Ovary (tissue), 9 donors: ENCODE measurements around the gene NEMP1. TPM values are rescaled to one million over a fixed set of nuclear protein-coding genes. Genes with fewer than 3 reads are reported as not detected.
A peak's percentile ranks its signal among the peaks of the same experiment; 100 is the strongest.

ENCODE experiments used
- DNase-seq, 5 donors: peaks; one replicate each; pipeline ENCODE4 v3.0.0-alpha.2; 2019 to 2020
- H3K27ac ChIP-seq, 2 donors: fragments of 200-600 bp; one replicate each; pipeline versions ENCODE4 v1.5.1 to v1.8.0; 2019 to 2022
- H3K27me3 ChIP-seq: fragments of 200-600 bp; one replicate; pipeline ENCODE4 v1.8.0; 2022
- H3K36me3 ChIP-seq: fragments of 200-600 bp; sonication (generic); one replicate; pipeline ENCODE4 v1.5.1; 2019
- H3K4me1 ChIP-seq: one replicate; pipeline ENCODE4 v1.8.1; 2013; ENCODE audit warnings: mild to moderate bottlenecking, moderate library complexity; ENCODE audit not compliant: insufficient read depth
- H3K4me3 ChIP-seq: fragments of 200-600 bp; sonication (generic); one replicate; pipeline ENCODE4 v1.5.1; 2017
- H3K9me3 ChIP-seq, 2 donors: fragments of 200-600 bp in 1 of 2; sonication (generic) in 1 of 2; one replicate each; pipeline versions ENCODE4 v1.5.1 to v1.8.1; 2013 to 2019; ENCODE audit warnings: mild to moderate bottlenecking in 1 of 2, moderate library complexity in 1 of 2
- CTCF ChIP-seq, 3 donors: fragments of 450-650 bp in 2 of 3; fragments of 200-600 bp in 1 of 3; IDR thresholded peaks; one replicate each; pipeline versions ENCODE4 v1.5.1 to v1.8.0; 2016 to 2022; ENCODE audit warnings: antibody characterized with exemption in 3 of 3, mild to moderate bottlenecking in 1 of 3
- EP300 ChIP-seq: sonication (generic); formaldehyde crosslinking; IDR thresholded peaks from one replicate; pipeline ENCODE4 v1.6.1; 2017; ENCODE audit warnings: antibody characterized with exemption
- POLR2A ChIP-seq: fragments of 450-650 bp; IDR thresholded peaks from one replicate; pipeline ENCODE4 v1.6.1; 2017; ENCODE audit warnings: antibody characterized with exemption, mild to moderate bottlenecking, moderate library complexity
- WGBS, 3 donors: extraction: QIAGEN DNeasy Blood & Tissue Kit in 1 of 3; methylation state at CpG; one replicate each; pipeline versions ENCODE4 v1.1.5 to v1.1.7; 2013 to 2017; 5-methylcytosine and 5-hydroxymethylcytosine counted together
- intact Hi-C, 4 donors: fragments of 100-400 bp; cut with DNase I; formaldehyde crosslinking; loops; one replicate each; pipeline versions ENCODE4 v1.11.0 to v1.15.1; 2022 to 2023
- polyA plus RNA-seq, 2 donors: library from polyadenylated mRNA; stranded (reverse); fragments of 200-250 nt in 1 of 2; fragments of 350-450 nt in 1 of 2; fragmentation: Illumina TruSeq in 1 of 2; extraction: RNeasy Lipid Tissue Mini Kit (QIAGEN cat#74804) in 1 of 2; gene quantifications; one replicate each; pipeline ENCODE4 v1.2.3, GENCODE V29; 2013 to 2014
- total RNA-seq, 7 donors: library from RNA; depleted of rRNA in 2 of 7; stranded (reverse); fragments of >200 nt in 2 of 7; fragmentation: NEBNext Ultra II Directional in 3 of 7; extraction: Animal tissue kit (Norgen Biotek cat#: 25700) in 3 of 7; gene quantifications; one replicate each; pipeline versions ENCODE4 v1.1.0 to v1.2.4, GENCODE V29; 2016 to 2023
- donor health status: DM: no; HTN: no; CAD: no; lungs with moderate emphysema.
- donor health status: DM: no; HTN: no; CAD: no.
- donor health status: Bipolar disorder and iron deficiency.
- donor health status: DM: yes; HTN: yes; CAD: no.
- donor health status: DM: no; HTN: no; CAD: no.
- donor health status: DM: yes; HTN: yes; CAD: no.

NEMP1 gene
- total and polyA plus RNA-seq, 9 donors = 5.8 to 14.9 (median 10.8) TPM

DNA sequence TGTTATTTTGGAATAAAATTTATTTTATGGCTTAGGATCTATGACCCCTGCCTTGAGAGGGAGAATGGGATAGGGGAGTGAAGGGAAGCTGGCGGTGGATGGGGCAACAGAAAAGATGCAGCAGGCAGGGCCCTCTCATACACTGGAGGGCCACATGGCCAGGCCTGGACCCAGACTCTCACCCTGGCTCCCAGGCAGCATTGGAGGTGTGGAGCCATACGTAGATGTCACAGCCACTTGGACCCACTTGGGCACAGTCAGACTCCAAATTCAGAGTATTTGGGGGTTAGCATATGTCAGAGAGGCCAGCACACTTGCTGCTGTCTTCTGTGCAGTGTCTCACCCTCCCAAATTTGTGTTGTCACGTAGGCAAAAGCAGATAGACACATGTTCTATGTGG lies 16.8 kb upstream of the NEMP1 start:
- H3K4me3 ChIP-seq = no peak overlapping the region
- intact Hi-C loops = no loop called here
- no peaks in the 10 kb centered on the region for H3K27me3 ChIP-seq
- no peaks in the 10 kb centered on the region for H3K36me3 ChIP-seq
- DNase-seq = peak in 3 of 5 donors; percentile 15 to 31 (median 21)
- WGBS, 3 donors = 76 to 80% (median 77%) methylated on average over 3 of the region's 3 CpGs
- no peak overlapping the region for H3K27ac ChIP-seq
- peaks cover 25% of the 10 kb centered on the region for H3K4me1 ChIP-seq
- TF ChIP-seq CTCF (IDR thresholded peaks at IDR 0.05) (no peak), EP300 (no peak), POLR2A (no peak)
- no peaks in the 10 kb centered on the region for H3K9me3 ChIP-seq

DNA sequence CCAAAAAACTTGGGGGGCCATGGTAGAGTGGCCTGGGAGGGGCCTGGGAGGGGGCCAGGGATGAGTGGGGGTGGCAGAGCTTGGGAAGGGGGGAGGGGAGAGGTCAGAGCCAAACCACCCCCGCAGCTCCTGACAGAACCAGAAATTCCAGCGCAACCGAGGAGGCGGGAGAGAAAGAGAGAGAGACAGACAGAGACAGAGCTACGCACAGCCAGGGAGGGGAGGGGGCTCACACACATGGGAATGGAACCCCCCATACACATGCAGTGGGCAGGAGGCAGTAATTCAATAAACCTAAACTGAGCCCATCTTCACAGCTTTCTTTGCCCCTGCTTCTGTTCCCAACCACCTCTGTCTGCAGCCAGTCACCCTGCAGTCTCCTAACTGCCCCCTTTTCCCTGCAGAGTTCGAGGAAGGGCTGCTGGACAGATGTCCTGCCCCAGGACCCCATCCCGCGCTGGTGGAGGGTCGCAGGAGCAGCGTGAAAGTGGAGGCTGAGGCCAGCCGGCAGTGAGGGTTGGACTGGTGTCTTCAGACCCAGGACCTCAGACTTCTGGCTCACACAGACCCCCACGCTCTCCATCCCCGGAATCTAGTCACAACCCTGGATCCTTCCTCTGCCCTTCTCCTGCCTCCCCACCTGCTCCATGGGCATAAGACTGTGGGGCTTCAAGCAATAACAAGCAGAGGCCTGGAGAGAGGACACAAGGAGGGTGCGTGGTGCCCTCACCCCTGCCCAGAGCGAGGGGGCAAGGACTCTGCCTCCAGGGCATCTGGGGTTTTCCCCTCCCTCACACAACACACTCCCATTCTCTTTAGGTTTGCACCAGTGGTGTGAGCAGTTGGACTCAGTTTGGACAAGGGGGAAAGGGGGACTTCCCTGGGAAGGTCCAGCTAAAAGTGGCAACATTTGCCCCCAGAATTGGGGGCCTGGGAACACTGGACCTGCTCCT lies 15.9 kb upstream of the NEMP1 start:
- intact Hi-C loops = no loop called here
- no peaks in the 10 kb centered on the region for H3K9me3 ChIP-seq
- 29 to 34% (median 30%) methylated on average over 15 of the region's 15 CpGs for WGBS, 3 donors
- H3K27ac ChIP-seq = peak overlapping the region; percentile 42 to 87
- DNase-seq = peak in 2 of 5 donors; percentile 34 to 51
- no peaks in the 10 kb centered on the region for H3K36me3 ChIP-seq
- no peak overlapping the region for H3K4me3 ChIP-seq
- H3K4me1 ChIP-seq = peaks cover 25% of the 10 kb centered on the region
- no peaks in the 10 kb centered on the region for H3K27me3 ChIP-seq
- TF ChIP-seq POLR2A = no peak
- no peak for TF ChIP-seq EP300
- TF ChIP-seq CTCF (IDR thresholded peaks at IDR 0.05) = no peak

DNA sequence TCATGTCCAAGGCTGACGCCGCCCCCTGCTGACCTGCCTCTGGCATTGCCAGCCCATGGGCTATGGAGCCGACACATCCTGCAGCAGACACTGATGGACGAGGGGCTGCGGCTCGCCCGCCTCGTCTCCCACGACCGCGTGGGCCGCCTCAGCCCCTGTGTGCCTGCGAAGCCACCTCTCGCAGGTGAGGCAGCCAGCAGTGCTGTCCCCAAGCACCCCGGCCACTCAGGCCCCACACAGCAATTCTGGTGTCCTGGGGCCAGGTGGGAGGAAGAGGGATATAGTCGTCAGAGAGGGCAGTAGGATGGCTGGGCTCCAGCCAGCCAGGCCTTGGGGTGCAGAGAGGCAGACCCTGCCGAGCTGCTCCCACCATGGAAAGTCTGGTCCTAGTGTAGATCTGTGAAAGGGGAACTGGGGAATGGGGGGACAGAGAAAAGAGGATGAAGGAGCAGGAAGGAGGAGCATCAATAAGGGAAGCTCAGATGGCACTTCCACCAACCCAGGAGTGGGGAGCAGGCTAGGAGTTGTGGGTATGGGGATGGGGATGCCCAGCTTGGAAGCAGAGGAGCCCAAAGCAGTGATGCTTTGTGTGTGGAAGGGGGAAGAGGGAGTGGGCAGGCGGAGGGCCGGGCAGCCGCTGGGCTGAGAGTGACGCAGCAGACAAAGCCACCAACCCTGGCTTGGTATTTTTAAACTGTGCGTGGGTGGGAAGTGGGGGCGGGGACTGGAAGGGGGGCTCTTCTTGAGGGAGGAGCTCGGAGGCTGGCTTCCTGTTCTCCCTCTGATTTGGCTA lies 15.0 kb upstream of the NEMP1 start:
- no peaks in the 10 kb centered on the region for H3K27me3 ChIP-seq
- intact Hi-C loops = no loop called here
- WGBS, 3 donors = 22 to 29% (median 24%) methylated on average over 23 to 24 of the region's 24 CpGs
- H3K4me3 ChIP-seq = peak overlapping the region; percentile 1
- no peak for TF ChIP-seq CTCF (IDR thresholded peaks at IDR 0.05)
- no peak for TF ChIP-seq EP300
- no peak for TF ChIP-seq POLR2A
- peak; percentile 90 to 93 (median 91) for DNase-seq
- no peaks in the 10 kb centered on the region for H3K9me3 ChIP-seq
- H3K4me1 ChIP-seq = peaks cover 25% of the 10 kb centered on the region
- no peaks in the 10 kb centered on the region for H3K36me3 ChIP-seq
- peak overlapping the region; percentile 42 to 87 for H3K27ac ChIP-seq

- Histone ChIP-seq H3K9me3 (no peaks in the 10 kb centered on the region), H3K36me3 (no peaks in the 10 kb centered on the region), H3K27me3 (no peaks in the 10 kb centered on the region), H3K27ac (peak overlapping the region; percentile 42 to 87), H3K4me1 (peaks cover 25% of the 10 kb centered on the region), H3K4me3 (no peak overlapping the region)
- DNase-seq = peak in 1 of 5 donors; percentile 37
- intact Hi-C loops = no loop called here
- WGBS, 3 donors = 57 to 62% (median 61%) methylated on average over 4 of the region's 4 CpGs
- no peak for TF ChIP-seq POLR2A
- TF ChIP-seq EP300 = no peak
- no peak for TF ChIP-seq CTCF (IDR thresholded peaks at IDR 0.05)
These were observed 14.4 kb upstream of the NEMP1 start for GRCh38 chr12:57092876-57093414.
